HepG2 (cell line): ENCODE data around the gene SLC2A4. TPM values are rescaled to one million over a fixed set of nuclear protein-coding genes. Genes with fewer than 3 reads are reported as not detected.

Experiments used
- AKAP8 ChIP-seq: sonication (generic); formaldehyde crosslinking; IDR thresholded peaks from 2 replicates; pipeline ENCODE4 v1.5.1; 2020; ENCODE audit warnings: mild to moderate bottlenecking, missing genetic modification reagents
- CC2D1A ChIP-seq: sonication (generic); formaldehyde crosslinking; IDR thresholded peaks from 2 replicates; pipeline ENCODE4 v1.8.1; 2023; ENCODE audit warnings: mild to moderate bottlenecking, missing genetic modification reagents
- DR1 ChIP-seq: sonication (generic); formaldehyde crosslinking; IDR thresholded peaks from 2 replicates; pipeline ENCODE4 v1.8.0; 2021; ENCODE audit warnings: mild to moderate bottlenecking, missing genetic modification reagents, inconsistent platforms
- HIC2 ChIP-seq: sonication (generic); formaldehyde crosslinking; IDR thresholded peaks from 2 replicates; pipeline ENCODE4 v1.9.0; 2022; ENCODE audit warnings: low read depth, missing genetic modification reagents
- HNF1B ChIP-seq: sonication (generic); formaldehyde crosslinking; IDR thresholded peaks from 2 replicates; pipeline ENCODE4 v1.5.1; 2020; ENCODE audit warnings: mild to moderate bottlenecking, moderate library complexity, missing genetic modification reagents
- HNRNPUL1 ChIP-seq: fragments of 200-400 bp; formaldehyde crosslinking; IDR thresholded peaks from 2 replicates; pipeline ENCODE4 v1.6.1; 2017; ENCODE audit warnings: low read depth, mild to moderate bottlenecking, low read length, moderate library complexity
- NFIB ChIP-seq: sonication (generic); formaldehyde crosslinking; IDR thresholded peaks from 2 replicates; pipeline ENCODE4 v1.9.0; 2021; ENCODE audit warnings: missing genetic modification reagents, mild to moderate bottlenecking, borderline replicate concordance
- SOX5 ChIP-seq: IDR thresholded peaks from 2 replicates; pipeline ENCODE4 v1.6.1; 2016; ENCODE audit warnings: borderline replicate concordance
- TRIM24 ChIP-seq: sonication (generic); formaldehyde crosslinking; IDR thresholded peaks from 2 replicates; pipeline ENCODE4 v1.8.0; 2022; ENCODE audit warnings: mild to moderate bottlenecking, missing genetic modification reagents
- YY1 ChIP-seq: IDR thresholded peaks from 2 replicates; pipeline ENCODE4 v1.6.1; 2011; ENCODE audit warnings: low read length, low read depth, moderate library complexity, mild to moderate bottlenecking; ENCODE audit not compliant: insufficient read depth, insufficient replicate concordance
- ZBTB10 ChIP-seq: sonication (generic); formaldehyde crosslinking; IDR thresholded peaks from 2 replicates; pipeline ENCODE4 v1.4.0; 2020; ENCODE audit warnings: missing genetic modification reagents, borderline replicate concordance
- ZBTB43 ChIP-seq: sonication (generic); formaldehyde crosslinking; conservative IDR thresholded peaks from 2 replicates; pipeline ENCODE4 v1.4.0; 2020; ENCODE audit warnings: missing genetic modification reagents
- ZNF264 ChIP-seq: sonication (generic); formaldehyde crosslinking; IDR thresholded peaks from 2 replicates; pipeline ENCODE4 v1.4.0; 2020; ENCODE audit warnings: missing genetic modification reagents
- ZNF275 ChIP-seq: sonication (generic); formaldehyde crosslinking; IDR thresholded peaks from 2 replicates; pipeline ENCODE4 v1.8.0; 2022; ENCODE audit warnings: missing genetic modification reagents, mild to moderate bottlenecking, inconsistent platforms, borderline replicate concordance
- ZNF282 ChIP-seq: fragments of 450-650 bp; IDR thresholded peaks from 2 replicates; pipeline ENCODE4 v1.6.1; 2018; ENCODE audit not compliant: partially characterized antibody
- ZNF569 ChIP-seq: sonication (generic); formaldehyde crosslinking; IDR thresholded peaks from 2 replicates; pipeline ENCODE4 v1.5.0; 2020; ENCODE audit warnings: mild to moderate bottlenecking, missing genetic modification reagents, moderate library complexity, borderline replicate concordance
- ZNF724P ChIP-seq: sonication (generic); formaldehyde crosslinking; IDR thresholded peaks from 2 replicates; pipeline ENCODE4 v1.8.0; 2022; ENCODE audit warnings: missing genetic modification reagents, borderline replicate concordance
- ZNF761 ChIP-seq: sonication (generic); formaldehyde crosslinking; conservative IDR thresholded peaks from 2 replicates; pipeline ENCODE4 v1.4.0; 2020; ENCODE audit warnings: mild to moderate bottlenecking, missing genetic modification reagents
- ZSCAN9 ChIP-seq: IDR thresholded peaks from 2 replicates; pipeline ENCODE4 v1.6.1; 2016; ENCODE audit warnings: borderline replicate concordance
- polyA plus RNA-seq, 8 experiments: library from polyadenylated mRNA; depleted of rRNA in 3 of 8; stranded (reverse) in 7 of 8; unstranded in 1 of 8; fragments of >200 nt; fragmentation: Illumina TruSeq in 4 of 8; extraction: Trizol in 4 of 8; gene quantifications; 2 replicates each; pipeline versions ENCODE4 v1.2.1 to v1.2.3, GENCODE V29; 2011 to 2016; ENCODE audit warnings: low read depth in 4 of 8, missing spikeins in 1 of 8, mixed read lengths in 1 of 8; ENCODE audit not compliant: insufficient read depth in 1 of 8
- total RNA-seq, 5 experiments: library from RNA; depleted of rRNA; stranded (reverse); fragments of >200 nt; fragmentation: Illumina TruSeq; extraction: Trizol; gene quantifications; 2 replicates each; pipeline ENCODE4 v1.2.3, GENCODE V29; 2016; ENCODE audit warnings: low read depth in 1 of 5

The SLC2A4 gene
- total and polyA plus RNA-seq, 2 of the 13 experiments (the other 11 are each of a cell fraction or from before 2014, with no cell fraction given): 4.9 to 5.8 TPM

- TF ChIP-seq ZNF724P (CRISPR knock-in tag) (no peak), HNF1B (CRISPR knock-in tag) (peak; percentile 67), YY1 (peak; percentile 71), HNRNPUL1 (no peak), TRIM24 (CRISPR knock-in tag) (no peak), SOX5 (peak; percentile 63; the same call in 1 of the 2 replicates), DR1 (CRISPR knock-in tag) (peak; percentile 52; the same call in 1 of the 2 replicates), NFIB (CRISPR knock-in tag) (no peak), ZNF761 (CRISPR knock-in tag) (no peak; the same call in 1 of the 2 replicates), AKAP8 (peak; percentile 100), ZNF569 (no peak), HIC2 (CRISPR knock-in tag) (no peak), CC2D1A (CRISPR knock-in tag) (no peak), ZNF264 (CRISPR knock-in tag) (no peak; the same call in 1 of the 2 replicates), ZBTB10 (CRISPR knock-in tag) (0 out of 2 replicates have a peak, but pooled peaks have one; percentile 70), ZNF282 (no peak), ZSCAN9 (0 out of 2 replicates have a peak, but pooled peaks have one; percentile 40), ZNF275 (CRISPR knock-in tag) (0 out of 2 replicates have a peak, but pooled peaks have one; percentile 52), ZBTB43 (CRISPR knock-in tag) (peak; percentile 66; the same call in 1 of the 2 replicates)
Observed at GRCh38 chr17:7234083-7234951, 47.2 kb upstream of the SLC2A4 start, which contains the start of gene DVL2 (continued).
